Activated naive CD4-positive, alpha-beta T cell treated with anti-CD3 and anti-CD28 coated beads for 36 hours (primary cell): ENCODE measurements around the gene OR10H3. TPM values are rescaled to one million over a fixed set of nuclear protein-coding genes. Genes with fewer than 3 reads are reported as not detected.
"Not testable (repeated sequence)": the region's sequence is repeated elsewhere in the genome, so short reads cannot be mapped to it uniquely, and the experiment has no call there.

Experiments used
- CTCF ChIA-PET: fragments of 350-600 bp; sonication (Branson Sonifier 250); formaldehyde crosslinking; loops from one replicate; lab custom pipeline; 2021; ENCODE audit warnings: antibody characterized with exemption; lab: Charles Lee
- DNase-seq: peaks from one replicate; pipeline ENCODE4 v3.0.0-alpha.2; 2020
- H3K27ac Mint-ChIP-seq: one replicate; pipeline ENCODE4 v1.8.0; 2021; ENCODE audit warnings: mild to moderate bottlenecking, mixed read lengths
- H3K27me3 Mint-ChIP-seq: one replicate; pipeline ENCODE4 v1.8.0; 2021; ENCODE audit warnings: low read depth, mixed read lengths
- H3K36me3 Mint-ChIP-seq: one replicate; pipeline ENCODE4 v1.8.0; 2021; ENCODE audit warnings: low read depth, mixed read lengths
- H3K4me1 Mint-ChIP-seq: one replicate; pipeline ENCODE4 v1.8.0; 2021; ENCODE audit warnings: low read depth, mixed read lengths
- H3K4me3 Mint-ChIP-seq: one replicate; pipeline ENCODE4 v1.8.0; 2021; ENCODE audit warnings: mild to moderate bottlenecking, moderate library complexity, mixed read lengths
- H3K9me3 Mint-ChIP-seq: one replicate; pipeline ENCODE4 v1.8.0; 2021; ENCODE audit warnings: mixed read lengths
- intact Hi-C: fragments of 100-400 bp; cut with micrococcal nuclease; formaldehyde crosslinking; loops from one replicate; pipeline ENCODE4 v1.15.1; 2023
- total RNA-seq, 2 experiments: library from RNA; stranded (reverse); gene quantifications; one replicate each; pipeline ENCODE4 v1.2.3, GENCODE V29; 2021

Gene OR10H3
- total RNA-seq, 2 experiments from 2014 or later: not detected

DNA sequence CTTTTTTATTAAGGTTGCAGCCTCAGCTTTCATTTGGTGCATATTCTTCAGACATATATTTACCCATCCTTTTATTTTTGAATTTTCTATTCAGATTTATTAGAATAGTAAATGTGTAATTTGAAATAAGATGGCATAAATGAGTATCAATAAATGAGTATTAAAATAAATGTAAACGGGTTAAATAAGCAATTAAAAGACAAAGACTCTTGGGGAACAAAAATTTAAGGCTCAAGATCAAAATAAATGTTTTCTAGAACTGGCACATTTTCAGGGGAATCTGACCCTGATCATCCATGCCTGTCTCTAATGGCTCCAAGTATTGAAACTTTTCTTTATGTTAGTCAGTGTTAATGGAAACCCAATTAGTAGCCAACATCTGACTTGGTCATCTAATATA, 3.0 kb downstream of the OR10H3 start:
- DNase-seq: no peak
- Mint-ChIP-seq H3K4me3 (no peak overlapping the region), H3K27ac (no peak overlapping the region), H3K27me3 (peaks cover 4% of the 10 kb centered on the region), H3K4me1 (no peaks in the 10 kb centered on the region), H3K36me3 (peaks cover 5% of the 10 kb centered on the region), H3K9me3 (peaks cover 11% of the 10 kb centered on the region)
- intact Hi-C loops: no loop called here
- CTCF ChIA-PET: no interaction called here

DNA sequence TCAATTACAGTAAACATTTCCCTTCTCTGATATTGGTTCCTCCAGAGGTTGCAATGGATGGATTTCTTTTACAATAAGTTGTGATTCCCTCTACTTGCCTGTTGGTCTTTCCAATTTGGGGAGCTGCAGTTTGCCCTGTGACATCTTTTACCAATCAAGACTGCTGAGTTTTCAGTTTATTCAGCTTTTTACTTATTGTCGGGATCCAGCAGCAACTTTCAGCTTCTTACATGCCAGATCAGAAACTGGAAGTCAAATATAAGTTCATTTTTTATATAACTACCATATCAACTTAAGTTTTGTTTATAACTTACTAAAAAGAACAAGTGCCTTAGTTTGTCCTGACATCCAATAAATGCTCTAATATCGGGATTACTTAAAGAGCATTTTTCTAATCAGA, 10.5 kb downstream of the OR10H3 start:
- CTCF ChIA-PET: no interaction called here
- no peak overlapping the region for H3K4me3 Mint-ChIP-seq
- no peak overlapping the region for H3K27ac Mint-ChIP-seq
- H3K27me3 Mint-ChIP-seq: peaks cover 22% of the 10 kb centered on the region
- intact Hi-C loops: no loop called here
- no peaks in the 10 kb centered on the region for H3K9me3 Mint-ChIP-seq
- DNase-seq: no peak
- no peaks in the 10 kb centered on the region for H3K4me1 Mint-ChIP-seq
- H3K36me3 Mint-ChIP-seq: no peaks in the 10 kb centered on the region

DNA sequence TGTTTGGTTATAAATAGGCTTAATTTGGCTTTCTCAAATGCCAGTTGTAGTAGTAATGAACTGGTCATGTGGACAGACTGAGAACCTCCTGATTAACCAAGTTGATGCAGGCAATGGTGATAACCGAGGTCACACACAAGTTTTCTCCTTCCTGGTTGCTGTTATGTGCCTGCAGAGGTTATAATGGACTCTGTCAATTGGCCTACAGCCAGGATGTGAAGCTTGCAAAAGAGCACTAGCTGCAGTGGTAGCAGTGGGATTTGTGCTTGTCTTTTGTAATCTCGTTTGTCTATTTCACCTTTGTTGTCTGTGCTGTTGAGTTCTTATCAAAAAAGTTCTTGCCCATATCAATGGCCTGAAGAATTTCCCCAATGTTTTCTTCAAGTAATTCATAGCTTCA, 20.6 kb downstream of the OR10H3 start:
- CTCF ChIA-PET: interaction anchor here (0.6 kb wide), 1 partner anchor 912 kb away, joined by 3 read pairs; no protein-coding TSS in a partner anchor
- intact Hi-C loops: no loop called here

DNA sequence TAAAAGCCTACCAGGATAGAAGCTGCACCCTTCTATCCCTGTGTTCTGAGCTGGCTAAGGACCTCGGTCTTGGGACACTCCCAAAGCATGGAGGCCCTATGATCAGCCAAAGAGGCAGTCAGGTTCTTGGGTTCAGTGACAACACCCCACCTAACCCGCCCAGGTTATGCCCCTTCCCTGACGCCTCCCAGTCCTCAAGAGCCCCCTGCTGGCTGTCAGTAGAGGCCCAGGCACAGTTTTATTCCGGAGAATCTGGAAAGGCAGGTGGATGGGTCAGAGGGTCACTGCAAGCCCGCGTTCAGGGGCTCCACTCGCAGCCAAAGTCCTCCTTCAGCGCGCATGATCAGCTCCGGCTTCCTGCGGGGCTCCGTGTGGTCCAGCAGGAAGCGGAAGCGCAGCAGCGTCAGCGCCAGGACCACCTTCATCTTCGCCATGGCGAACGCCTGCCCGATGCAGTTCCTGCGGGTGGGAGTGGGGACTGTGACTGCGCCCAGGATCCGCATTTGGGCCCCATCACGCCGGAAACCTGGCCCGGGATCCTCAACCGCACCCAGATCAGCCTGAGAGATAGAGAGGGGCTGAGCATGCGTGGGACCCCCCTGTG, 22.3 kb downstream of the OR10H3 start:
- peaks cover 30% of the 10 kb centered on the region for H3K27me3 Mint-ChIP-seq
- no peak for DNase-seq

More for the DNA sequence above, 20.6 kb downstream of the OR10H3 start:
- no peak overlapping the region for H3K27ac Mint-ChIP-seq
- H3K36me3 Mint-ChIP-seq: no peaks in the 10 kb centered on the region
- no peak for DNase-seq
- H3K4me3 Mint-ChIP-seq: no peak overlapping the region
- H3K27me3 Mint-ChIP-seq: peaks cover 30% of the 10 kb centered on the region
- H3K9me3 Mint-ChIP-seq: peaks cover 5% of the 10 kb centered on the region
- no peaks in the 10 kb centered on the region for H3K4me1 Mint-ChIP-seq

DNA sequence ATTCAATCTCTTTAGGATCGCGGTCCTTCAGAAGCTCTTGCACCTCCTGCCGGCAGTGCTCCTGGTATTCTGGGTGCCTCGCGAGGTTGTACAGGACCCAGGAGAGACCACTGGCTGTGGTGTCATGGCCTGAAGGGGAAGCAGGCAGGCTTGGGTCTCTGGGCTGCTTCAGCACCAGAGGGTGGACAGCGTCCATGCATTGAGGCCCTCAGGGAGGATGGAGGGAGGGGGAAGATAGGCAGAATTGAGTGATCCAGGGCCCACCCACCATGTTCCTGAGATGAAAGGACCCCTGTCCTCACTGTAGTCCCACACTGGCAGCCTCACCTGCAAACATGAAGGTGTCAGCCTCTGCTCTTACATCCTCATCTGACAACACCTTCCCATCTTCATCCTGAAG, 31.8 kb downstream of the OR10H3 start:
- no peaks in the 10 kb centered on the region for H3K9me3 Mint-ChIP-seq
- intact Hi-C loops: no loop called here
- no peak overlapping the region for H3K4me3 Mint-ChIP-seq
- H3K27me3 Mint-ChIP-seq: peaks cover 3% of the 10 kb centered on the region
- H3K4me1 Mint-ChIP-seq: no peaks in the 10 kb centered on the region
- CTCF ChIA-PET: no interaction called here
- H3K36me3 Mint-ChIP-seq: no peaks in the 10 kb centered on the region
- H3K27ac Mint-ChIP-seq: no peak overlapping the region
- DNase-seq: peak; percentile 26

More for the DNA sequence above, 22.3 kb downstream of the OR10H3 start:
- Mint-ChIP-seq H3K4me1 (no peaks in the 10 kb centered on the region), H3K9me3 (peaks cover 5% of the 10 kb centered on the region), H3K27ac (no peak overlapping the region), H3K36me3 (no peaks in the 10 kb centered on the region), H3K4me3 (no peak overlapping the region)
- CTCF ChIA-PET: no interaction called here
- intact Hi-C loops: no loop called here

- H3K9me3 Mint-ChIP-seq, H3K27ac Mint-ChIP-seq, H3K36me3 Mint-ChIP-seq, DNase-seq, CTCF ChIA-PET, H3K4me1 Mint-ChIP-seq, intact Hi-C loops, H3K4me3 Mint-ChIP-seq, H3K27me3 Mint-ChIP-seq: not testable (repeated sequence)
Measured at GRCh38 chr19:15774159-15774558, 36.4 kb downstream of the OR10H3 start.

DNA sequence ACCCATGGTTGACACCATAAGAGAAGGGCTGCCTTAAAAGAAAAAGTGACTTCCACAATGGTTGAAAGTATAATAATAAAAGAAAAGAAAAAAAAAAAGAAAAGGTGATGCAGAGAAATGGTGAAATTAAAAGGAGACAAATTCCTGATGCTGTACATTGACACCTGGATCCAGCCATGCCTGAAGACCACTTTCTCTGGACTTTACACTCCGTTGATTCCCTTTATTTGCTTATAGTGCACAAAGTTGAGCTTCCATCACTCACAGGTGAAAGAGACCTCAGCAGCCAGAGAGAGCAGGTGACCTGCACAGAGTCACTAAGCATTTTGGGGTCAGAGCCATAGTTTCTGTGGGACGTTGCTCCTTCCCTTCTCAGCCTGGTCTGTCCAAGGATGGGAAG, 37.5 kb downstream of the OR10H3 start:
- intact Hi-C loops: no loop called here
- H3K27ac Mint-ChIP-seq: no peak overlapping the region
- H3K4me3 Mint-ChIP-seq: no peak overlapping the region
- CTCF ChIA-PET: no interaction called here
- H3K9me3 Mint-ChIP-seq: no peaks in the 10 kb centered on the region
- H3K4me1 Mint-ChIP-seq: no peaks in the 10 kb centered on the region
- no peaks in the 10 kb centered on the region for H3K36me3 Mint-ChIP-seq
- no peaks in the 10 kb centered on the region for H3K27me3 Mint-ChIP-seq
- DNase-seq: no peak

GRCh38 chr19:15776264-15776663, 38.5 kb downstream of the OR10H3 start:
- H3K9me3 Mint-ChIP-seq: no peaks in the 10 kb centered on the region
- peaks cover 5% of the 10 kb centered on the region for H3K4me1 Mint-ChIP-seq
- intact Hi-C loops: no loop called here
- no peaks in the 10 kb centered on the region for H3K36me3 Mint-ChIP-seq
- CTCF ChIA-PET: no interaction called here
- H3K4me3 Mint-ChIP-seq: no peak overlapping the region
- DNase-seq: no peak
- H3K27ac Mint-ChIP-seq: no peak overlapping the region
- H3K27me3 Mint-ChIP-seq: no peaks in the 10 kb centered on the region

DNA sequence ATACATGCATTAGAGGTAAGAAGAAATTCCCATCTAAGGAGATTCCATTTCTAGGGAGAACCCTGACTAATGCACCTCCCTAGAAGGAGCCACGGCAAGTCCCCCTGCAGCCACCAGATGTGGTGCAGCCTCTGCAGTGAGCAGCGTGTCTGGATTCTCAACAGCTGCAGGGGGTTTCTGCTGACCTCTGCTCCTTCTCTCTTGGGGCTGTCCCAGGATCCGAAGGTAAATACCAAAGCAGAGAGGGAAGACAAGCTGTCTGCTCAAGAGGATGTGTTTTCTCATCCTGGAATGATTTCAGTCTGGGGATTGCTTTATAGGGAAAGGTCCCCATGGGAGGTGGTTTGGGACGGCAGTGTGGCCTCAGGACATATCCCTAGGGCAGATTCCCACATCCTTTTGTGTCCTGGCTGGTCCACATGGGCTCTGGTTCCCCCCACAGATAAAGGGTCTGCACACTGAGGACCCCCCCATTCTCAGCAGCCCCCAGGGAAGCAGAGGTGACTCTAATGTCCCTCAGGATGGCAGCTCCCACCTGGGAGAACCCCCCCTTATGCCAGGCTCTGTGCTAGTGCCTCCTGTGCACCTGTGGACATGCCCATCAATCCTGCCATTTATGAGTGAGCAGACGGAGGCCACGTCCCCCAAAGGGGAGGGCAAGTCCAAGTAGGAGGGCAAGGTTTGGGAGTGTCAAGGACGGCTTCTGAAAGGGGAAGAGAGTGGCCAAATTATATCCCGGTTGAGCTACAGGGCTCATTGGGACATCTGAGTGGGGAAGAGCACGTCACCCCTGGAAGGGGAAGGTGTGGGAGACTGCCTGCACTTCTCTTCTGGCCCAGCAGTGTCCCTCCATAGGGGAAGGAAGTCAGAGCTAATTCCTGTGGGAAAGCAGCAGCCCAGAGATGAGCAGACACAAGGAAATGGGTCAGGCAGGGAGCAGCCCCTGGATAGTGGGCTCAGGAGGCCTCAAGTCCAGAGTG, 39.5 kb downstream of the OR10H3 start:
- Mint-ChIP-seq H3K36me3 (no peaks in the 10 kb centered on the region), H3K9me3 (no peaks in the 10 kb centered on the region), H3K27me3 (no peaks in the 10 kb centered on the region), H3K4me3 (no peak overlapping the region), H3K27ac (no peak overlapping the region), H3K4me1 (peaks cover 5% of the 10 kb centered on the region)
- CTCF ChIA-PET: no interaction called here
- intact Hi-C loops: no loop called here
- no peak for DNase-seq

- H3K9me3 Mint-ChIP-seq: no peaks in the 10 kb centered on the region
- H3K4me3 Mint-ChIP-seq: no peak overlapping the region
- no peak overlapping the region for H3K27ac Mint-ChIP-seq
- CTCF ChIA-PET: no interaction called here
- intact Hi-C loops: no loop called here
- no peaks in the 10 kb centered on the region for H3K36me3 Mint-ChIP-seq
- no peaks in the 10 kb centered on the region for H3K27me3 Mint-ChIP-seq
- peaks cover 5% of the 10 kb centered on the region for H3K4me1 Mint-ChIP-seq
- no peak for DNase-seq
Measured at GRCh38 chr19:15779756-15780476, 42.1 kb downstream of the OR10H3 start.

GRCh38 chr19:15780610-15781418, 43.0 kb downstream of the OR10H3 start:
- Mint-ChIP-seq H3K9me3 (no peaks in the 10 kb centered on the region), H3K36me3 (no peaks in the 10 kb centered on the region), H3K4me3 (no peak overlapping the region), H3K27me3 (no peaks in the 10 kb centered on the region), H3K27ac (no peak overlapping the region), H3K4me1 (peaks cover 5% of the 10 kb centered on the region)
- intact Hi-C loops: no loop called here
- peak; percentile 11 for DNase-seq
- CTCF ChIA-PET: no interaction called here

DNA sequence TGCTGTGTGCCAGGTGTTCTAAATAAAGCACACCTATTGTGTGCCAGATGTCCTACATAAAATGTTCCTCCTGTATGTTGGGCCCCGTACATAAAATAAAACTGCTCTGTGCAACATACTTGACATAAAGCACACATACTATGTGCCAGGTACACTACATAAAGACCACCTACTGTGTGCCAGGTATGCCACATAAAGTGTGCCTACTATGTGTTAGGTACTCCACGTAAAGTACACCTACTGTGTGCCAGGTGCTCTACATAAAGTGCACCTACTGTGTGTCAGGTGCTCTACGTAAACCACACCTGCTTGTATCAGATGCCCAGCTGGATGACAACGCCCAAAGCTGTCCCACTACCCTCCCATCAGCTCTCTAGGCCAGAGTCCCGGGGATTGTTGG, 43.9 kb downstream of the OR10H3 start:
- no peak overlapping the region for H3K27ac Mint-ChIP-seq
- DNase-seq: no peak
- H3K9me3 Mint-ChIP-seq: no peaks in the 10 kb centered on the region
- H3K4me1 Mint-ChIP-seq: peaks cover 5% of the 10 kb centered on the region
- intact Hi-C loops: no loop called here
- no peak overlapping the region for H3K4me3 Mint-ChIP-seq
- no peaks in the 10 kb centered on the region for H3K27me3 Mint-ChIP-seq
- CTCF ChIA-PET: no interaction called here
- H3K36me3 Mint-ChIP-seq: no peaks in the 10 kb centered on the region
